ENCODE data around the gene BBS7. TPM values are rescaled to one million over a fixed set of nuclear protein-coding genes. Genes with fewer than 3 reads are reported as not detected.
A peak's percentile ranks its signal among the peaks of the same experiment; 100 is the strongest.

The BBS7 gene
- total and polyA plus RNA-seq, 9 of the 15 experiments (the other 6 are each of a cell fraction or from before 2014, with no cell fraction given) = 13.4 to 25.8 (median 16.4) TPM

GRCh38 chr4:121794505-121795188 is 75.6 kb downstream of the BBS7 start (continued):
- TF ChIP-seq ZNF507 (tag; conservative IDR thresholded peaks at IDR 0.05) (no peak), AFF4 (CRISPR knock-in tag; IDR thresholded peaks at IDR 0.05) (no peak), ZNF140 (CRISPR knock-in tag; IDR thresholded peaks at IDR 0.05) (no peak), SMAD3 (CRISPR knock-in tag; conservative IDR thresholded peaks at IDR 0.05) (0 out of 2 replicates have a peak, but pooled peaks have one; percentile 28), ZBTB33 (CRISPR knock-in tag; IDR thresholded peaks at IDR 0.05) (0 out of 2 replicates have a peak, but pooled peaks have one; percentile 23), ZNF407 (IDR thresholded peaks at IDR 0.05; ENCODE audit: low read depth) (no peak), GTF2B (IDR thresholded peaks at IDR 0.05; ENCODE audit: extremely low read depth, insufficient read length) (no peak), ZNF263 (CRISPR knock-in tag; IDR thresholded peaks at IDR 0.05; ENCODE audit: borderline replicate concordance) (no peak), NONO (IDR thresholded peaks at IDR 0.05; ENCODE audit: low read depth in 2 of 2, low read length in 1 of 2) (peak in 1 of 2 experiments; percentile 59; a peak in 1 of 4 replicates)
